ENCODE data around the gene PFDN5. TPM values are rescaled to one million over a fixed set of nuclear protein-coding genes. Genes with fewer than 3 reads are reported as not detected.
"Not testable (repeated sequence)": the region's sequence is repeated elsewhere in the genome, so short reads cannot be mapped to it uniquely, and the experiment has no call there.

PFDN5 gene
- total and polyA plus RNA-seq, 12 donors, result 307 to 1,216 (median 356) TPM

DNA sequence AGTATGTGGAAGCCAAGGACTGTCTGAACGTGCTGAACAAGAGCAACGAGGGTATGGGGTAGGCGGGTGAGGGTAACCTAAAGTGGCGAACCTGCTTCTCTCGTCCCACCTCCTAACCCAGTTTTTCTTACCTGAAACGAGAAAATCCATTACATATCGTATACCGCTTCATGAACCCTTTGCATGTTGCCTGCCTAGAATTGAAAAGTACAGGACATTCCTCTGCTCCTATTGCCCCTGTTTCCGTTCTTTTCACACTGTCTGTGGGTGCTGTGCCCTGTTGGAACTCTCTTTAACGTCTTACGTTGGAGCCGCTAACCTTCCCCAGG, 513 bp downstream of the PFDN5 start:
- Histone ChIP-seq H3K9me3 (no peaks in the 10 kb centered on the region), H3K27ac (peak overlapping the region; percentile 14 to 93 (median 89)), H3K36me3 (peaks cover 0 to 36% (median 0%) of the 10 kb centered on the region in 9 donors), H3K4me1 (peaks cover 14 to 54% (median 45%) of the 10 kb centered on the region in 9 donors), H3K4me3 (peak overlapping the region; percentile 69 to 93 (median 82)), H3K27me3 (no peaks in the 10 kb centered on the region)
- ATAC-seq (peak in 2 of 8 donors; percentile 8 to 9), DNase-seq (no peak)
- TF ChIP-seq, protein P1, sequence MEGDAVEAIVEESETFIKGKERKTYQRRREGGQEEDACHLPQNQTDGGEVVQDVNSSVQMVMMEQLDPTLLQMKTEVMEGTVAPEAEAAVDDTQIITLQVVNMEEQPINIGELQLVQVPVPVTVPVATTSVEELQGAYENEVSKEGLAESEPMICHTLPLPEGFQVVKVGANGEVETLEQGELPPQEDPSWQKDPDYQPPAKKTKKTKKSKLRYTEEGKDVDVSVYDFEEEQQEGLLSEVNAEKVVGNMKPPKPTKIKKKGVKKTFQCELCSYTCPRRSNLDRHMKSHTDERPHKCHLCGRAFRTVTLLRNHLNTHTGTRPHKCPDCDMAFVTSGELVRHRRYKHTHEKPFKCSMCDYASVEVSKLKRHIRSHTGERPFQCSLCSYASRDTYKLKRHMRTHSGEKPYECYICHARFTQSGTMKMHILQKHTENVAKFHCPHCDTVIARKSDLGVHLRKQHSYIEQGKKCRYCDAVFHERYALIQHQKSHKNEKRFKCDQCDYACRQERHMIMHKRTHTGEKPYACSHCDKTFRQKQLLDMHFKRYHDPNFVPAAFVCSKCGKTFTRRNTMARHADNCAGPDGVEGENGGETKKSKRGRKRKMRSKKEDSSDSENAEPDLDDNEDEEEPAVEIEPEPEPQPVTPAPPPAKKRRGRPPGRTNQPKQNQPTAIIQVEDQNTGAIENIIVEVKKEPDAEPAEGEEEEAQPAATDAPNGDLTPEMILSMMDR (IDR thresholded peaks at IDR 0.05), result no peak
- WGBS, 2 donors, result 3 to 4% methylated on average over 12 of the region's 12 CpGs
- intact Hi-C loops (cut with DNase I), result loop anchor here in 1 of 10 donors (2.0 to 10.0 kb wide), 2 partner anchors 75 to 221 kb away; partner anchors contain the start of gene SPRYD3

DNA sequence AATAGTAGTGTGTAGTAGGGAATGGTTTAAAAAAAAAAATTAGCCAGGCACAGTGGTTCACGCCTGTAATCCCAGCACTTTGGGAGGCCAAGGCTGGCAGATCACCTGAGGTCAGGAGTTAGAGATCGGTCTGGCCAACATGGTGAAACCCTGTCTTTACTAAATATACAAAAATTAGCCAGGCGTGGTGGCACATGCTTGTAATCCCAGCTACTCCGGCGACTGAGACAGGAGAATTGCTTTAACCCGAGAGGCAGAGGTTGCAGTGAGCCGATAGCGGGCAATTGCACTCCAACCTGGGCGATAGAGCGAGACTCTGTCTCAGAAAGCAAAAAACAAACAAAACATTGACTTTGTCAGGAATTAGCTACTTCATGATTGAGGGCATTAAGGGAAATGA, 1.8 kb downstream of the PFDN5 start:
- not testable (repeated sequence) for DNase-seq, H3K27me3 ChIP-seq, H3K9me3 ChIP-seq, ATAC-seq, H3K4me3 ChIP-seq
- 94 to 98% methylated on average over 10 of the region's 10 CpGs for WGBS, 2 donors
- Histone ChIP-seq H3K4me1 (peaks cover 14 to 64% (median 52%) of the 10 kb centered on the region in 9 donors), H3K27ac (peak overlapping the region in 2 of 10 donors; percentile 92 to 93), H3K36me3 (peaks cover 0 to 43% (median 0%) of the 10 kb centered on the region in 9 donors)
- intact Hi-C loops (cut with DNase I), result loop anchor here in 1 of 10 donors (10.0 kb wide), 1 partner anchor 222 kb away; the partner anchor contains the start of gene SPRYD3

DNA sequence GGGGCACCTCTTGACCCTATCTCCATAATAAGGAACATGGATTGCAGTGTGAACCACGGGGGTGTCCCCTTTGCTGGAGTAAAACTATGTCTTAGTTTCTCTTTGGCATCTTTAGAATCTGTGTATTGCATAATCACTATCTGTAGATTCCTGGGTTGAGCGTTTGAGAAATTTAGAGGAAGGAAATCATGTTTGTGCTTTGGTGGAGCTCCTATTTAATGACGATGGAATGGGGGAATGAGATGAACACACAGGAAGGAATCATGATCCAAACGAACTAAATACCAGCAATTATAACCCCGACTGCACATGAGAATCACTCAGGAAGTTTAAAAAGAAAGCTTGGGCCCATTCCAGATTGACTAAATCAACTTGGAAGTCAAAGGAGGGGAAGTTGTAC, 2.8 kb downstream of the PFDN5 start:
- ATAC-seq (no peak), DNase-seq (no peak)
- Histone ChIP-seq H3K36me3 (peaks cover 0 to 48% (median 8%) of the 10 kb centered on the region in 9 donors), H3K4me3 (no peak overlapping the region), H3K27me3 (no peaks in the 10 kb centered on the region), H3K9me3 (no peaks in the 10 kb centered on the region), H3K4me1 (peaks cover 14 to 73% (median 53%) of the 10 kb centered on the region in 9 donors), H3K27ac (peak overlapping the region in 5 of 10 donors; percentile 75 to 93 (median 78))
- intact Hi-C loops (cut with DNase I), result loop anchor here in 1 of 10 donors (10.0 kb wide), 1 partner anchor 223 kb away; the partner anchor contains the start of gene SPRYD3
- TF ChIP-seq, protein P1 (IDR thresholded peaks at IDR 0.05), result no peak
- WGBS, 2 donors, result 47 to 59% methylated on average over 5 of the region's 5 CpGs

DNA sequence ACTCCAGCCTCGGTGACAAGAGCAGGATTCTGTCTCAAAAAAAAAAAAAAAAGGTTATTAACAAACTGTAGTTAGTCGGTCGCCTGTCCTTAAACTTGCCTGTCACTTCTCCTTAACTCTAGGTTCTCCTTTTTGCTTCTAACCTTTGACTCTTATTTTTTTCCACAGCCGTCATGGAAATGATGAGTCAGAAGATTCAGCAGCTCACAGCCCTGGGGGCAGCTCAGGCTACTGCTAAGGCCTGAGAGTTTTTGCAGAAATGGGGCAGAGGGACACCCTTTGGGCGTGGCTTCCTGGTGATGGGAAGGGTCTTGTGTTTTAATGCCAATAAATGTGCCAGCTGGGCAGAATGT, 3.7 kb downstream of the PFDN5 start:
- DNase-seq (no peak), ATAC-seq (peak in 6 of 8 donors; percentile 7 to 29 (median 13))
- 58 to 59% methylated on average over 5 of the region's 5 CpGs for WGBS, 2 donors
- Histone ChIP-seq H3K4me1 (peaks cover 14 to 74% (median 53%) of the 10 kb centered on the region in 9 donors), H3K36me3 (peaks cover 0 to 54% (median 13%) of the 10 kb centered on the region in 9 donors), H3K27ac (peak overlapping the region; percentile 23 to 93 (median 80)), H3K27me3 (no peaks in the 10 kb centered on the region), H3K9me3 (no peaks in the 10 kb centered on the region), H3K4me3 (peak overlapping the region in 9 of 10 donors; percentile 49 to 97 (median 79))
- intact Hi-C loops (cut with DNase I), result loop anchor here in 2 of 10 donors (1.0 to 10.0 kb wide), 2 partner anchors 22 to 224 kb away; partner anchors contain the start of genes AAAS (in 1 of the 2) and SPRYD3 (in 1 of the 2)
- TF ChIP-seq, protein P1 (IDR thresholded peaks at IDR 0.05), result no peak

Data from heart right ventricle (tissue), 16 donors.